GM12878 (cell line): ENCODE measurements around the gene RIMBP2. TPM values are rescaled to one million over a fixed set of nuclear protein-coding genes. Genes with fewer than 3 reads are reported as not detected.

Source experiments
- ATAC-seq: fragments of 200-7000 bp; cut with Tn5 transposase; 3 replicates; pipeline ENCODE4 v1.9.1; 2020; ENCODE audit warnings: mild to moderate bottlenecking, moderate library complexity
- BruUV-seq: library from RNA; stranded (reverse); fragments of 400-500 nt; replicated peaks from 2 replicates; lab custom pipeline; 2021; lab: Mats Ljungman, UMichigan
- CTCF ChIA-PET: fragments of 300-600 bp; sonication (Branson Sonifier 250); formaldehyde crosslinking; extraction: SDS; loops from one replicate; lab custom pipeline; 2021; ENCODE audit warnings: inconsistent platforms; lab: Yijun Ruan, JAX
- POLR2A ChIA-PET: fragments of 350-600 bp; formaldehyde crosslinking; extraction: SDS; loops from one replicate; lab custom pipeline; 2021; ENCODE audit warnings: inconsistent platforms; lab: Charles Lee
- RAD21 ChIA-PET: fragments of 300-600 bp; sonication (Branson Sonifier 250); formaldehyde crosslinking; loops from one replicate; lab custom pipeline; 2023; ENCODE audit warnings: antibody characterized with exemption; ENCODE audit not compliant: unreplicated experiment; lab: Charles Lee
- SMC1A ChIA-PET: fragments of 300-600 bp; sonication (Branson Sonifier 250); formaldehyde crosslinking; loops from one replicate; lab custom pipeline; 2023; ENCODE audit not compliant: unreplicated experiment, uncharacterized antibody; lab: Charles Lee
- DNase-seq: peaks from one replicate; pipeline ENCODE4 v3.0.0-alpha.2; 2011; ENCODE audit warnings: low read depth, low spot score
- FAIRE-seq: peaks from 3 replicates; lab custom pipeline; 2011; peaks lifted over from hg19 to GRCh38; lab: Jason Lieb, UNC
- H2AFZ ChIP-seq: 2 replicates; pipeline ENCODE4 v1.6.0; 2011; ENCODE audit warnings: low read depth, low read length, control low read depth; ENCODE audit not compliant: control insufficient read depth
- H3K27ac ChIP-seq: 2 replicates; pipeline ENCODE4 v1.5.1; 2011; ENCODE audit warnings: control low read depth; ENCODE audit not compliant: control insufficient read depth, insufficient read depth
- H3K27me3 ChIP-seq, 2 experiments: replicated peaks in 1 of 2; 2 replicates each; pipeline versions ENCODE4 v1.6.0 to v1.6.1; 2011; ENCODE audit warnings: low read length in 1 of 2; ENCODE audit not compliant: control insufficient read depth in 2 of 2, insufficient read depth in 2 of 2
- H3K36me3 ChIP-seq, 2 experiments: 2 replicates each; pipeline ENCODE4 v1.5.1; 2011; ENCODE audit warnings: low read length in 1 of 2; ENCODE audit not compliant: control insufficient read depth in 2 of 2, insufficient read depth in 2 of 2
- H3K4me1 ChIP-seq: 2 replicates; pipeline ENCODE4 v1.6.1; 2011; ENCODE audit warnings: mild to moderate bottlenecking, low read length, moderate library complexity, mixed read lengths; ENCODE audit not compliant: control insufficient read depth, insufficient read depth
- H3K4me2 ChIP-seq: 2 replicates; pipeline ENCODE4 v1.6.0; 2011; ENCODE audit warnings: control low read depth; ENCODE audit not compliant: control insufficient read depth, insufficient read depth
- H3K4me3 ChIP-seq: fragments of 200-600 bp; sonication (generic); 2 replicates; pipeline ENCODE4 v1.5.1; 2016
- H3K79me2 ChIP-seq: 2 replicates; pipeline ENCODE4 v1.6.0; 2011; ENCODE audit warnings: low read length; ENCODE audit not compliant: control insufficient read depth, insufficient read depth
- H3K9ac ChIP-seq: 2 replicates; pipeline ENCODE4 v1.8.0; 2011; ENCODE audit warnings: low read length, control low read depth, mixed read lengths; ENCODE audit not compliant: control insufficient read depth, insufficient read depth
- H3K9me3 ChIP-seq: replicated peaks from 3 replicates; pipeline ENCODE4 v1.5.1; 2011; ENCODE audit warnings: mild to moderate bottlenecking, low read length; ENCODE audit not compliant: control insufficient read depth, insufficient read depth
- H4K20me1 ChIP-seq: 2 replicates; pipeline ENCODE4 v1.6.0; 2011; ENCODE audit not compliant: control insufficient read depth, insufficient read depth
- CHD4 ChIP-seq: fragments of 200-600 bp; sonication (generic); IDR thresholded peaks from 2 replicates; pipeline ENCODE4 v1.6.1; 2016; ENCODE audit warnings: mild to moderate bottlenecking
- EGR1 ChIP-seq, 2 experiments: IDR thresholded peaks; 1 replicate in 1 of 2; 2 replicates in 1 of 2; pipeline ENCODE4 v1.6.1; 2011 to 2012; ENCODE audit warnings: low read depth in 2 of 2, low read length in 2 of 2, borderline replicate concordance in 1 of 2, mild to moderate bottlenecking in 1 of 2, moderate library complexity in 1 of 2
- HDAC6 ChIP-seq: fragments of 200-600 bp; sonication (generic); IDR thresholded peaks from one replicate; pipeline ENCODE4 v1.8.0; 2017; ENCODE audit warnings: antibody characterized with exemption; ENCODE audit not compliant: unreplicated experiment
- IKZF2 ChIP-seq, 2 experiments: fragments of 450-650 bp; IDR thresholded peaks; 2 replicates each; pipeline ENCODE4 v1.6.1; 2017; ENCODE audit warnings: mild to moderate bottlenecking in 2 of 2, moderate library complexity in 2 of 2
- LARP7 ChIP-seq: fragments of 450-650 bp; IDR thresholded peaks from 2 replicates; pipeline ENCODE4 v1.6.1; 2017; ENCODE audit warnings: mild to moderate bottlenecking
- MTA2 ChIP-seq: fragments of 450-650 bp; IDR thresholded peaks from 2 replicates; pipeline ENCODE4 v1.6.1; 2016; ENCODE audit warnings: low read depth, mild to moderate bottlenecking, moderate library complexity
- NBN ChIP-seq: fragments of 450-650 bp; IDR thresholded peaks from 2 replicates; pipeline ENCODE4 v1.6.1; 2016
- POU2F2 ChIP-seq: IDR thresholded peaks from 3 replicates; pipeline ENCODE4 v1.6.1; 2011; ENCODE audit warnings: low read depth, mild to moderate bottlenecking, low read length, borderline replicate concordance
- RAD21 ChIP-seq: IDR thresholded peaks from 2 replicates; pipeline ENCODE4 v1.6.1; 2011; ENCODE audit warnings: mild to moderate bottlenecking, low read depth, low read length, moderate library complexity; ENCODE audit not compliant: insufficient read depth
- RFX5 ChIP-seq: IDR thresholded peaks from 2 replicates; pipeline ENCODE4 v1.6.1; 2011; ENCODE audit warnings: low read depth, low read length, improper control_type of control experiment
- SIN3A ChIP-seq: IDR thresholded peaks from 2 replicates; pipeline ENCODE4 v1.6.1; 2012; ENCODE audit warnings: low read depth, low read length, improper control_type of control experiment
- SMARCA5 ChIP-seq: fragments of 450-650 bp; IDR thresholded peaks from 2 replicates; pipeline ENCODE4 v1.6.1; 2017; ENCODE audit warnings: mild to moderate bottlenecking
- SP1 ChIP-seq: IDR thresholded peaks from one replicate; pipeline ENCODE4 v1.6.1; 2011; ENCODE audit warnings: low read depth, low read length
- TBL1XR1 ChIP-seq: IDR thresholded peaks from 2 replicates; pipeline ENCODE4 v1.6.1; 2012; ENCODE audit warnings: low read depth, low read length, improper control_type of control experiment
- TCF3 ChIP-seq: IDR thresholded peaks from 2 replicates; pipeline ENCODE4 v1.6.1; 2012; ENCODE audit warnings: low read depth, mild to moderate bottlenecking, low read length, borderline replicate concordance; ENCODE audit not compliant: insufficient read depth
- WGBS: methylation state at CpG from one replicate; pipeline ENCODE4 v1.1.6; 2016; ENCODE audit warnings: low lambda C conversion rate; ENCODE audit not compliant: insufficient replicate concordance, insufficient coverage; ENCODE audit errors: missing lambda C conversion rate; 5-methylcytosine and 5-hydroxymethylcytosine counted together
- in situ Hi-C: fragments of 300-500 bp; cut with MboI; formaldehyde crosslinking; loops from 9 replicates; pipeline ENCODE4 v1.14.3; 2018; ENCODE audit warnings: mixed read lengths
- intact Hi-C: fragments of 100-400 bp; cut with micrococcal nuclease; formaldehyde crosslinking; loops from one replicate; pipeline ENCODE4 v1.14.2; 2022; ENCODE audit not compliant: unreplicated experiment
- polyA plus RNA-seq, 11 experiments: library from polyadenylated mRNA; depleted of rRNA in 4 of 11; unstranded in 6 of 11; stranded (reverse) in 5 of 11; fragments of >200 nt; fragmentation: Nextera tagmentation in 4 of 11; fragmentation: Illumina TruSeq in 1 of 11; extraction: Ambion mirVana in 4 of 11; extraction: Trizol in 1 of 11; gene quantifications; 1 replicate in 1 of 11; 2 replicates in 10 of 11; pipeline versions ENCODE4 v1.2.1 to v1.2.3, GENCODE V29; 2011 to 2016; ENCODE audit warnings: inconsistent platforms in 2 of 11, missing spikeins in 2 of 11, low read depth in 1 of 11
- total RNA-seq, 4 experiments: library from RNA; depleted of rRNA in 3 of 4; stranded (reverse); fragments of >200 nt in 3 of 4; fragmentation: Illumina TruSeq in 1 of 4; extraction: Trizol in 1 of 4; gene quantifications; 2 replicates each; pipeline versions ENCODE4 v1.2.1 to v1.2.3, GENCODE V29; 2013 to 2021
- TF ChIP-seq, protein P1 (sequence below): fragments of 450-650 bp; IDR thresholded peaks from 2 replicates; pipeline ENCODE4 v1.6.1; 2016; ENCODE audit warnings: mild to moderate bottlenecking

The RIMBP2 gene
- total and polyA plus RNA-seq, 10 of the 15 experiments (the other 5 are each of a cell fraction or from before 2014, with no cell fraction given): 0.04 to 2.9 (median 0.07) TPM; not detected in 1

DNA sequence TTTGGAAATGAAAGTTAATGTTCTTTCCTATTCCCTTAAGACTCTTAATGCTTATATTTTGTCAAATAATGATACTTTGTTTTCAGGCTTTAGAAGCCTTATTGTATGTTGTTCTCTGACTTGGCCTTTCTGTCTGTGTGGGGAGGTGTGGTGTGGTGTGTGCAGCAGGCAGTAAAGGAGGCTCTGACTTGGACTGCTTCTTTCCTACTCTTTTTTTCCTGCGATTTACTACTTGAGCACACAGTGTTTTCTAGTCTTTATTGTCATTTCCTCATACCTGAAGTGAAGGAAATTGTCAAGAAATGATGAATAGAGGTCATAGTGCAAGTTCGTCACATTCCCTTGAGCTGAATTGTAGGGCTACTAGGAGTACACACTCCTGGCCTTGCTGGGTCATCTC, 351.5 kb downstream of the RIMBP2 start:
- no peaks in the 10 kb centered on the region for H4K20me1 ChIP-seq
- WGBS: 35% methylated on average over 2 of the region's 2 CpGs
- CTCF ChIA-PET: interaction anchor here (0.6 kb wide), 1 partner anchor 1688 kb away, joined by 3 read pairs; no protein-coding TSS in a partner anchor
- H3K36me3 ChIP-seq: no peaks in the 10 kb centered on the region
- H3K27ac ChIP-seq: no peak overlapping the region
- DNase-seq (no peak), ATAC-seq (no peak), FAIRE-seq (no peak)
- H3K9me3 ChIP-seq: no peaks in the 10 kb centered on the region; the same call in 2 of the 3 replicates
- H3K27me3 ChIP-seq: no peaks in the 10 kb centered on the region
- H3K79me2 ChIP-seq: no peaks in the 10 kb centered on the region
- no peak overlapping the region for H2AFZ ChIP-seq
- H3K4me1 ChIP-seq: no peaks in the 10 kb centered on the region
- POLR2A ChIA-PET: no interaction called here
- H3K4me3 ChIP-seq: no peak overlapping the region
- BruUV-seq: no TSS peak
- in situ Hi-C loops (no loop called here), intact Hi-C loops (no loop called here)
- RAD21 ChIA-PET: no interaction called here
- SMC1A ChIA-PET: no interaction called here
- no peak overlapping the region for H3K4me2 ChIP-seq
- no peak overlapping the region for H3K9ac ChIP-seq
- TF ChIP-seq LARP7 (no peak), SP1 (no peak), HDAC6 (no peak), NBN (no peak), POU2F2 (no peak), CHD4 (no peak), SIN3A (no peak), MTA2 (no peak), IKZF2 (IDR thresholded peaks at IDR 0.05) (no peak), TCF3 (no peak), TBL1XR1 (no peak), RFX5 (no peak), RAD21 (no peak), EGR1 (IDR thresholded peaks at IDR 0.05; ENCODE audit: borderline replicate concordance in 1 of 2, low read depth in 2 of 2, low read length in 2 of 2) (no peak), SMARCA5 (no peak)
- TF ChIP-seq, protein P1, sequence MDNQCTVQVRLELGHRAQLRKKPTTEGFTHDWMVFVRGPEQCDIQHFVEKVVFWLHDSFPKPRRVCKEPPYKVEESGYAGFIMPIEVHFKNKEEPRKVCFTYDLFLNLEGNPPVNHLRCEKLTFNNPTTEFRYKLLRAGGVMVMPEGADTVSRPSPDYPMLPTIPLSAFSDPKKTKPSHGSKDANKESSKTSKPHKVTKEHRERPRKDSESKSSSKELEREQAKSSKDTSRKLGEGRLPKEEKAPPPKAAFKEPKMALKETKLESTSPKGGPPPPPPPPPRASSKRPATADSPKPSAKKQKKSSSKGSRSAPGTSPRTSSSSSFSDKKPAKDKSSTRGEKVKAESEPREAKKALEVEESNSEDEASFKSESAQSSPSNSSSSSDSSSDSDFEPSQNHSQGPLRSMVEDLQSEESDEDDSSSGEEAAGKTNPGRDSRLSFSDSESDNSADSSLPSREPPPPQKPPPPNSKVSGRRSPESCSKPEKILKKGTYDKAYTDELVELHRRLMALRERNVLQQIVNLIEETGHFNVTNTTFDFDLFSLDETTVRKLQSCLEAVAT: no peak
- TF ChIP-seq, all 136 proteins: peak for 0
